Astrocyte (in vitro differentiated cells and primary cell): ENCODE data around the gene POLR2L. TPM values are rescaled to one million over a fixed set of nuclear protein-coding genes. Genes with fewer than 3 reads are reported as not detected.

Experiments
- DNase-seq: peaks from one replicate; pipeline ENCODE4 v3.0.0-alpha.2; 2010; ENCODE audit warnings: low read depth
- FAIRE-seq: peaks from 2 replicates; lab custom pipeline; 2011; peaks lifted over from hg19 to GRCh38; lab: Jason Lieb, UNC
- H2AFZ ChIP-seq: 2 replicates; pipeline ENCODE4 v1.6.0; 2012; ENCODE audit warnings: low read depth, low read length, inconsistent platforms
- H3K27ac ChIP-seq: 2 replicates; pipeline ENCODE4 v1.5.1; 2011; ENCODE audit warnings: low read depth, low read length, inconsistent platforms
- H3K27me3 ChIP-seq: 2 replicates; pipeline ENCODE4 v1.6.0; 2011; ENCODE audit warnings: low read length, inconsistent platforms; ENCODE audit not compliant: insufficient read depth
- H3K36me3 ChIP-seq: 2 replicates; pipeline ENCODE4 v1.5.1; 2011; ENCODE audit warnings: low read length, inconsistent platforms; ENCODE audit not compliant: insufficient read depth
- H3K4me1 ChIP-seq: 2 replicates; pipeline ENCODE4 v1.5.1; 2011; ENCODE audit warnings: low read length, inconsistent platforms; ENCODE audit not compliant: insufficient read depth
- H3K4me2 ChIP-seq: 2 replicates; pipeline ENCODE4 v1.6.0; 2012; ENCODE audit warnings: low read length, inconsistent platforms
- H3K4me3 ChIP-seq: 2 replicates; pipeline ENCODE4 v1.5.1; 2011; ENCODE audit warnings: low read depth, mild to moderate bottlenecking, low read length, inconsistent platforms; ENCODE audit not compliant: insufficient read depth
- H3K79me2 ChIP-seq: 2 replicates; pipeline ENCODE4 v1.6.0; 2012; ENCODE audit warnings: mild to moderate bottlenecking, low read length, inconsistent platforms; ENCODE audit not compliant: insufficient read depth
- H3K9ac ChIP-seq: 2 replicates; pipeline ENCODE4 v1.6.0; 2012; ENCODE audit warnings: mild to moderate bottlenecking, low read length, inconsistent platforms
- H3K9me3 ChIP-seq: 2 replicates; pipeline ENCODE4 v1.5.1; 2012; ENCODE audit warnings: low read depth, mild to moderate bottlenecking, low read length, inconsistent platforms; ENCODE audit not compliant: insufficient read depth
- H4K20me1 ChIP-seq: 2 replicates; pipeline ENCODE4 v1.6.0; 2012; ENCODE audit warnings: low read length, inconsistent platforms; ENCODE audit not compliant: insufficient read depth
- H3K27ac Mint-ChIP-seq: one replicate; pipeline ENCODE4 v1.8.0; 2021; ENCODE audit warnings: mild to moderate bottlenecking, mixed read lengths; ENCODE audit not compliant: unreplicated experiment
- H3K27me3 Mint-ChIP-seq: one replicate; pipeline ENCODE4 v1.8.0; 2021; ENCODE audit warnings: low read depth, mixed read lengths; ENCODE audit not compliant: unreplicated experiment
- H3K36me3 Mint-ChIP-seq: one replicate; pipeline ENCODE4 v1.8.0; 2021; ENCODE audit warnings: low read depth, mixed read lengths; ENCODE audit not compliant: unreplicated experiment
- H3K4me1 Mint-ChIP-seq: one replicate; pipeline ENCODE4 v1.8.0; 2021; ENCODE audit warnings: low read depth, mixed read lengths; ENCODE audit not compliant: unreplicated experiment
- H3K4me3 Mint-ChIP-seq: one replicate; pipeline ENCODE4 v1.8.0; 2021; ENCODE audit warnings: mild to moderate bottlenecking, moderate library complexity, mixed read lengths; ENCODE audit not compliant: unreplicated experiment
- H3K9me3 Mint-ChIP-seq: one replicate; pipeline ENCODE4 v1.8.0; 2021; ENCODE audit warnings: mild to moderate bottlenecking, mixed read lengths; ENCODE audit not compliant: unreplicated experiment
- CTCF ChIP-seq: IDR thresholded peaks from 2 replicates; pipeline ENCODE4 v1.5.1; 2011; ENCODE audit warnings: low read depth, mild to moderate bottlenecking, inconsistent platforms, low read length, moderate library complexity; ENCODE audit not compliant: insufficient read depth
- EZH2 ChIP-seq: IDR thresholded peaks from 2 replicates; pipeline ENCODE4 v1.6.1; 2012; ENCODE audit warnings: mild to moderate bottlenecking, low read length, inconsistent platforms; ENCODE audit not compliant: insufficient read depth
- total RNA-seq: library from RNA; stranded (reverse); gene quantifications from 2 replicates; pipeline ENCODE4 v1.2.1, GENCODE V29; 2021

The POLR2L gene
- total RNA-seq, 1 donor from 2014 or later, result 212 TPM

DNA sequence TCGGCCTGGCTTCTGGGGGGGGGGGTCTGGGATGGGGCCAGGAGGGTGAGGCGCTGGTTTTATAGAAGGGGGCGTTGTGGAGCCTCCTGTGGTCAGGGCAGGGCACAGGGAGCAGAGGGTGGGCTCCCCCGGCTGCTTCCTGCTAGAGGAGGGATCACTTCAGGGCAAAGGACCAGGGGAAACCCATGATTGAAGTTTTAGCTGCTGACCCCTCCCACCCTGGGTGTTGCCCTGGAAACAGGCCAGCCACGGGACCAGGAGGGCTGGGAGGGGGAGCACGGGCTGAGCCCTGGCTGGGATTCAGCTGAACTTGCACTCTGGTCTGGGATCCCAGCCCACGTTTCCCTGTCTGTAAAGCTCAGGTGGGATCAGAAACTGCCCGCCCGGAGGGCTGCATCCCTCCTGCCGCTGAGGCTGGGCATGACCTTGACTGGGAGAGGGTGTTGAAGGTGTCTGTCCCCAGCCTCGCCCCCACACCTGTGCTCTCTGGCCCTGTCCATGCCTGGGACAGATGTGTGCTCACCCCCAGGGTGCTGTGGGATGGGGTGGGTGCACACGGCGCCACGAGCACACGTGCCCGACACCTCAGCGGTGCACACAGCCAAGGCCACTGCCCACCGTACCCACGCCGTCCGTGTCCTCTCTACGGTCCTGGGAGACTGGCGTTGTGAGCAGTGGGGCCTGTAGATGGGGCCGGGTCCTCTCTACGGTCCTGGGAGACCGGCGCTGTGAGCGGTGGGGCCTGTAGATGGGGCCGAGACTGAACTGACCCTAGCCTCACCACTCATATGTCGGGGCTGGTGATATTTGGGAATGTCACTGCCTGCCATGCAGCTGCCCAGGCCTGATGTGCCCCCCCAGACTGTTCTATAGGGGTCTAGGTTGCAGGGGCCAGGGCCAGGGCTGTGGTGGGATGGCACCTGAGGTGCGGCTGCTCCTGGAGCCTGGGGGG, 2.6 kb upstream of the POLR2L start:
- peak overlapping the region; percentile 68 for H3K27ac ChIP-seq
- H3K4me1 ChIP-seq, result peaks cover 59% of the 10 kb centered on the region
- peaks cover 6% of the 10 kb centered on the region for H3K36me3 Mint-ChIP-seq
- no peaks in the 10 kb centered on the region for H3K9me3 Mint-ChIP-seq
- peaks cover 67% of the 10 kb centered on the region for H4K20me1 ChIP-seq
- FAIRE-seq, result no peak
- TF ChIP-seq CTCF (no peak), EZH2 (no peak)
- peaks cover 49% of the 10 kb centered on the region for H3K79me2 ChIP-seq
- DNase-seq, result peak; percentile 64
- H3K27me3 Mint-ChIP-seq, result no peaks in the 10 kb centered on the region
- peak overlapping the region; percentile 16 for H3K4me3 ChIP-seq
- no peaks in the 10 kb centered on the region for H3K27me3 ChIP-seq
- peak overlapping the region; percentile 94 for H3K9ac ChIP-seq
- H3K9me3 ChIP-seq, result no peaks in the 10 kb centered on the region
- H3K4me2 ChIP-seq, result peak overlapping the region; percentile 88
- H3K36me3 ChIP-seq, result peaks cover 5% of the 10 kb centered on the region
- peaks cover 15% of the 10 kb centered on the region for H3K4me1 Mint-ChIP-seq
- peak overlapping the region; percentile 66 for H3K27ac Mint-ChIP-seq
- H2AFZ ChIP-seq, result no peak overlapping the region
- H3K4me3 Mint-ChIP-seq, result peak overlapping the region; percentile 79

DNA sequence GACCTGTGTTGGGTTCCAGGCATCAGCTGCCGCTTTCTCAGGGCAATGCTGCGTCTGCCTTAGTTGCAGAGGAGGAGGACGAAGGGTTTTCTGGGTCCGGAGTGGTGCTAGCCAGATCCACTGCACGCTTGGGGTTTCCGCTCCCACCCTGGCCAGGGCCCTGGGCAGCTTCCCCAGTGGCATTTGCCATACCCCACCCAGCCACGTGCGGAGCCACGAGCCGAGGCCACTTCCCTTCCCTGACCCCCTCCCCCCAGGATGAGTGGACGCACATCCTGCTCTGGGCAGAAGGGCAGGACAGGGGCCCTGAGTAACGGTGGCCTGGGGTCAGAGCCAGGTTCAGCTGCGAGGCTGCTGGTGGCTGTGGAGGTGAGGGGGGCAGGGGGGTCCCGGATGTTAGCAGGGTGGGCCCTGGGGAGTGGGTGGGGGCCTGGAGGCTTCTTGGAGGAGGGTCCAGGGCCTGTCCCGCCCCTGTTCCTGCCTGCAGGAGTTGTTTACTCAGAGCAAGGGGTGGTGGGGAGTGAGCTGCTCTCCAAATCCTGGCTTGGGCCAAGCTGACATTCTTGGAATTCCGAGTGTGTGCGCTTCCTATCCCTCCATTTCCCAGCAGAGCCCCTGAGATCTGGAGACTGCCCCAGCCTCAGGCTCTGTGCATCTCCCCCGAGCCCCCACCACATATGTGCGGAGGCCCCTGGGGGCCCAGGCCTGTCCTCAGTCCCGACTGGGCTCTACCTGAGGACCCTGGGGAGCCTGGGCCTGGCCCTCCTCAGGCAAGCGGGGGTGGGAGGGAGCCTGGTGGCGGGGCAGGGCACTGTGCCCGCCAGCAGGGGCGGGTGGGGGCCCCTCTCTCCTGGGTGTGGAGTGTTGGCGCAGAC, 1.7 kb upstream of the POLR2L start:
- no peaks in the 10 kb centered on the region for H3K9me3 Mint-ChIP-seq
- peak overlapping the region; percentile 77 for H3K27ac Mint-ChIP-seq
- no peak overlapping the region for H2AFZ ChIP-seq
- no peaks in the 10 kb centered on the region for H3K27me3 Mint-ChIP-seq
- FAIRE-seq, result peak; percentile 74
- H3K4me1 ChIP-seq, result peaks cover 58% of the 10 kb centered on the region
- peak overlapping the region; percentile 94 for H3K9ac ChIP-seq
- peak overlapping the region; percentile 88 for H3K4me2 ChIP-seq
- H3K4me3 ChIP-seq, result peak overlapping the region; percentile 64
- H3K4me3 Mint-ChIP-seq, result peak overlapping the region; percentile 87
- H3K4me1 Mint-ChIP-seq, result peaks cover 15% of the 10 kb centered on the region
- H4K20me1 ChIP-seq, result peaks cover 74% of the 10 kb centered on the region
- H3K36me3 Mint-ChIP-seq, result peaks cover 6% of the 10 kb centered on the region
- H3K27me3 ChIP-seq, result no peaks in the 10 kb centered on the region
- no peaks in the 10 kb centered on the region for H3K9me3 ChIP-seq
- H3K36me3 ChIP-seq, result peaks cover 10% of the 10 kb centered on the region
- TF ChIP-seq CTCF, result no peak
- DNase-seq, result peak; percentile 88
- H3K27ac ChIP-seq, result peak overlapping the region; percentile 68
- peaks cover 59% of the 10 kb centered on the region for H3K79me2 ChIP-seq
